Measurements from ENCODE around the gene RABGAP1L.

Gene RABGAP1L

DNA sequence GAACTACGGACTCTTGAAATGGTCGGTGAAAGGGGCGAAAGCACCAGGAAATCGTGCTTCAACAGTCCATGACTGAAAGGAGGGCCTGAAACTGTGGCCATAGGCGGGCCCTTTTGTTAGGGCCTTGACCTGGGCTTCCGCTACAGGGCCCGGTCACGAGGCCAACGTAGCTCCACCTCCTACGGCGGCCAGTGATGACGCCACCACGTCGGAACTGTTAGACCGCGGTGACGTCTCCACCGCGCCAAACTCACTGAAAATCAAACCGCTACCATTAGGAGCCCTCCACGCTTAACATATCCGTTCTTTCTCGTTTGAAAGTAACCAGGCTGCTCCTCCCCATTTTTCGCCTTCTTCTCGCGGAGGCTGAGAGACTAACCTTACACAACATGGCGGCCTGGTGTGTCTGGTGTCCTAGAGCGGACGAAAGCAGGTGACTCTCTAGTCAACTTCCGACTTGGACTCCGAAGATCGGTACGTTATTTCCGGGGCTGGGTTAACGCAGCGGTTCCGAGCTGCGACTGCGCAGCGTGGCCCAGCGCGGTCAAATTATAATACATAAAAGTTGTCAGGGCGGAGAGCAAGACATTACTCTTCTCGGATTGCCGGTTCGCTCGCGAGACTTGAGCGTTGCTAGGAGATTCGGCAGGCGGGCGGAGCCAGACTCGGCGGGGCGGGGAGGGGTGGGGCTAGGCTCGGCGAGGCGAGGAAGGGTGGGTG lies 840.1 kb downstream of the RABGAP1L start:
- DNase-seq = peak; percentile 99 to 100 (median 100)
- H3K9me3 ChIP-seq (ENCODE audit: control extremely low read depth in 1 of 5, control insufficient read depth in 4 of 5, insufficient read depth in 2 of 5, low read depth in 1 of 5, low read length in 4 of 5) = no peaks in the 10 kb centered on the region
- 0% methylated on average over 57 of the region's 58 CpGs for WGBS (ENCODE audit: insufficient coverage)
- POLR2A ChIA-PET = interaction anchor here (0.8 to 1.8 kb wide), 5 partner anchors 9 to 228 kb away, joined by 3 to 10 read pairs (median 3); partner anchors contain the start of gene MRPS14
- peaks cover 17 to 44% (median 23%) of the 10 kb centered on the region in 4 experiments for H3K4me1 ChIP-seq (ENCODE audit: control extremely low read depth in 1 of 4, control insufficient read depth in 4 of 4, insufficient read depth in 4 of 4, low read length in 3 of 4)
- H3K27me3 ChIP-seq (replicated peaks in 2 of 5; ENCODE audit: control insufficient read depth in 4 of 5, insufficient read depth in 5 of 5, low read length in 4 of 5) = no peaks in the 10 kb centered on the region
- CTCF ChIA-PET = interaction anchor here (0.9 to 6.5 kb wide), 8 partner anchors 15 to 230 kb away, joined by 3 to 52 read pairs (median 4); partner anchors contain the start of gene MRPS14
- H3K36me3 ChIP-seq (ENCODE audit: control insufficient read depth in 4 of 4, insufficient read depth in 4 of 4, low read length in 3 of 4) = no peaks in the 10 kb centered on the region
- peak overlapping the region; percentile 100 for H3K27ac ChIP-seq (ENCODE audit: insufficient read depth in 1 of 2, low read depth in 1 of 2, low read length in 2 of 2, poor library complexity in 1 of 2, severe bottlenecking in 2 of 2)
- H3K4me3 ChIP-seq (ENCODE audit: control insufficient read depth in 1 of 7, extremely low read depth in 1 of 7, insufficient read depth in 4 of 7, low read depth in 2 of 7, low read length in 6 of 7) = peak overlapping the region; percentile 87 to 98 (median 94)

DNA sequence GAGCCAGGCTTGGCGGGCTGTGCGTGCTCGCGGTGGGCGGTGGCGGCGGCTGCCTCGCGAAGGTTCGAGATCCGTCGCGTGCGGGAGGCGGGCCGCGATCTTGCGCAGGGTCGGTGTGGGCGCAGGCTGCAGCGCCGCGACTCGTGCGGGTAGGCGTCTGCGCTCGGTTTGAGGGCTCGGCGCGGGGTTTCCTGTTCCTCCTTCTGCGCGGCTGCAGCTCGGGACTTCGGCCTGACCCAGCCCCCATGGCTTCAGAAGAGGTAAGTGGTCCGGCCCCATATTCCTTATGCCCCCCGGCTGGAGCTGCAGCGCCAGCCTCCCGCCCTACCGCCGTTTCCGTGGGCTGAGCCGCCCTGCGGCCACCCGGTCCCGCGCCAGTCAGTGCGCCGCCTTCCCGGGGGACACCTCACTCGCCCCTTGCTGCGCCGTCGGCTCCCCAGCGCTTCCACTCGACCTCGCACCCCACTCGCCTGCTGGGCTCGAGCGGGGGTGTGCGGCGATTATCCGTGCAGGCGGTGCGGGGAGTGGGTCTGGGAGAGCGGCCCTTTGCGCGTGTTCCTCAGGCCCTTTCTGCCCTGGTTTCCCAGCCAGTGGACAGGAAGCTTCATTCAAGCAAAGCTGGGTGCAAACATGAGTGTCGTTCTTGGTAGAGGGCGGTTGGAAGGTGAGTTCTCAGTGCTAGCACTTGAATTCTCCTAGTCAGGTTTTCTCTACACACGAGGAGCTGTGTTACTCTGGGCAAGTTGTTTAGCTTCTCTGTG lies 840.8 kb downstream of the RABGAP1L start, which contains the start of gene CACYBP:
CACYBP (plus strand) TSS at position 12 of the 761 bp plus-strand sequence; CDS start at position 246, 234 bp downstream.
- under 1% methylated on average over 66 of the region's 71 CpGs for WGBS (ENCODE audit: insufficient coverage)
- peak in 1 of 3 donors; percentile 42 for DNase-seq
- Histone ChIP-seq H3K36me3 (ENCODE audit: control insufficient read depth in 4 of 4, insufficient read depth in 4 of 4, low read length in 3 of 4) (peaks cover 0 to 5% (median 2%) of the 10 kb centered on the region in 4 experiments), H3K4me3 (ENCODE audit: control insufficient read depth in 1 of 7, extremely low read depth in 1 of 7, insufficient read depth in 4 of 7, low read depth in 2 of 7, low read length in 6 of 7) (peak within 1 kb of the TSS; percentile 87 to 98 (median 94)), H3K27ac (ENCODE audit: insufficient read depth in 1 of 2, low read depth in 1 of 2, low read length in 2 of 2, poor library complexity in 1 of 2, severe bottlenecking in 2 of 2) (peak within 1 kb of the TSS; percentile 100), H3K4me1 (ENCODE audit: control extremely low read depth in 1 of 4, control insufficient read depth in 4 of 4, insufficient read depth in 4 of 4, low read length in 3 of 4) (peaks cover 17 to 44% (median 23%) of the 10 kb centered on the region in 4 experiments), H3K9me3 (ENCODE audit: control extremely low read depth in 1 of 5, control insufficient read depth in 4 of 5, insufficient read depth in 2 of 5, low read depth in 1 of 5, low read length in 4 of 5) (no peaks in the 10 kb centered on the region), H3K27me3 (replicated peaks in 2 of 5; ENCODE audit: control insufficient read depth in 4 of 5, insufficient read depth in 5 of 5, low read length in 4 of 5) (no peaks in the 10 kb centered on the region)
- ChIA-PET POLR2A (interaction anchor here (0.5 to 1.8 kb wide), 5 partner anchors 10 to 988 kb away, joined by 3 to 10 read pairs (median 5); partner anchors contain the start of gene MRPS14), CTCF (interaction anchor here (0.7 to 6.5 kb wide), 10 partner anchors 11 to 231 kb away, joined by 3 to 52 read pairs (median 3); partner anchors contain the start of gene MRPS14)

DNA sequence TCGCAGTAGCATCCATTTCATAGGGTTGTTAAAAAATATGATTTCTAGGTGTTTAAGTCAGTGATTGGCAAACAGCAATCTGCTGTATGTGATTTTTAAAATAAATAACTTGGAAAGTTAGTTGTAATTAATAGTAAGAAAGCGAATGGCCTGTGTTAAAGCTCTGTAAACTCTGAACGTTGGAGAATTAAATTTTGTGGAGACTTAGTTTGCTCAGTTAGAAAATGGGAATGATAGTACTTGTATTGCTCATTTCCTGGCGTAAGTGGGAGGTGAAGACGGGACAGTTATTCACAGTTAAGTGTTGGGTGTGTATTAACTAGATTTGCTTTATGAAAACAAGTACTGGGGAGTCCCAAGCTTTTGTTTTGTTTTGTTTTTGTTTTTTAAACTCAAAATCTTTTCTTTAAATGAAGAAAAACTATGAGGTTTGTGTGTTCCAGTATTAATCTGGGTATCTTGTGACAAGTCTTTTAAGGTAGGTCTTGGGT lies 841.4 kb downstream of the RABGAP1L start:
- peak overlapping the region; percentile 87 to 98 (median 94) for H3K4me3 ChIP-seq (ENCODE audit: control insufficient read depth in 1 of 7, extremely low read depth in 1 of 7, insufficient read depth in 4 of 7, low read depth in 2 of 7, low read length in 6 of 7)
- peaks cover 0 to 1% (median 0%) of the 10 kb centered on the region in 5 experiments for H3K9me3 ChIP-seq (ENCODE audit: control extremely low read depth in 1 of 5, control insufficient read depth in 4 of 5, insufficient read depth in 2 of 5, low read depth in 1 of 5, low read length in 4 of 5)
- DNase-seq = no peak
- peaks cover 0 to 9% (median 8%) of the 10 kb centered on the region in 4 experiments for H3K36me3 ChIP-seq (ENCODE audit: control insufficient read depth in 4 of 4, insufficient read depth in 4 of 4, low read length in 3 of 4)
- ChIA-PET POLR2A (interaction anchor here (0.5 to 1.3 kb wide), 2 partner anchors 22 to 988 kb away, joined by 5 to 7 read pairs; partner anchors contain the start of gene MRPS14), CTCF (interaction anchor here (0.7 to 6.5 kb wide), 7 partner anchors 10 to 31 kb away, joined by 3 to 52 read pairs (median 4); partner anchors contain the start of gene MRPS14)
- no peaks in the 10 kb centered on the region for H3K27me3 ChIP-seq (replicated peaks in 2 of 5; ENCODE audit: control insufficient read depth in 4 of 5, insufficient read depth in 5 of 5, low read length in 4 of 5)
- H3K27ac ChIP-seq (ENCODE audit: insufficient read depth in 1 of 2, low read depth in 1 of 2, low read length in 2 of 2, poor library complexity in 1 of 2, severe bottlenecking in 2 of 2) = peak overlapping the region; percentile 78 to 92
- peaks cover 17 to 44% (median 23%) of the 10 kb centered on the region in 4 experiments for H3K4me1 ChIP-seq (ENCODE audit: control extremely low read depth in 1 of 4, control insufficient read depth in 4 of 4, insufficient read depth in 4 of 4, low read length in 3 of 4)
- 4% methylated on average over 4 of the region's 5 CpGs for WGBS (ENCODE audit: insufficient coverage)

- peaks cover 0 to 1% (median 0%) of the 10 kb centered on the region in 5 experiments for H3K9me3 ChIP-seq (ENCODE audit: control extremely low read depth in 1 of 5, control insufficient read depth in 4 of 5, insufficient read depth in 2 of 5, low read depth in 1 of 5, low read length in 4 of 5)
- H3K36me3 ChIP-seq (ENCODE audit: control insufficient read depth in 4 of 4, insufficient read depth in 4 of 4, low read length in 3 of 4) = peaks cover 3 to 29% (median 22%) of the 10 kb centered on the region in 4 experiments
- no peak overlapping the region for H3K4me3 ChIP-seq (ENCODE audit: control insufficient read depth in 1 of 7, extremely low read depth in 1 of 7, insufficient read depth in 4 of 7, low read depth in 2 of 7, low read length in 6 of 7)
- no peak for DNase-seq
- ChIA-PET POLR2A (interaction anchor here (0.7 kb wide), 1 partner anchor 20 kb away, joined by 3 read pairs; no protein-coding TSS in a partner anchor), CTCF (no interaction called here)
- H3K4me1 ChIP-seq (ENCODE audit: control extremely low read depth in 1 of 4, control insufficient read depth in 4 of 4, insufficient read depth in 4 of 4, low read length in 3 of 4) = peaks cover 17 to 36% (median 23%) of the 10 kb centered on the region in 4 experiments
- no peaks in the 10 kb centered on the region for H3K27me3 ChIP-seq (replicated peaks in 2 of 5; ENCODE audit: control insufficient read depth in 4 of 5, insufficient read depth in 5 of 5, low read length in 4 of 5)
- WGBS (ENCODE audit: insufficient coverage) = 99% methylated on average over 14 of the region's 17 CpGs
- peak overlapping the region in 1 of 2 experiments; percentile 52 for H3K27ac ChIP-seq (ENCODE audit: insufficient read depth in 1 of 2, low read depth in 1 of 2, low read length in 2 of 2, poor library complexity in 1 of 2, severe bottlenecking in 2 of 2)
Measured at GRCh38 chr1:175002910-175003517, 843.7 kb downstream of the RABGAP1L start.

- H3K27me3 ChIP-seq (replicated peaks in 2 of 5; ENCODE audit: control insufficient read depth in 4 of 5, insufficient read depth in 5 of 5, low read length in 4 of 5) = no peaks in the 10 kb centered on the region
- H3K4me3 ChIP-seq (ENCODE audit: control insufficient read depth in 1 of 7, extremely low read depth in 1 of 7, insufficient read depth in 4 of 7, low read depth in 2 of 7, low read length in 6 of 7) = no peak overlapping the region
- H3K9me3 ChIP-seq (ENCODE audit: control extremely low read depth in 1 of 5, control insufficient read depth in 4 of 5, insufficient read depth in 2 of 5, low read depth in 1 of 5, low read length in 4 of 5) = peaks cover 0 to 1% (median 0%) of the 10 kb centered on the region in 5 experiments
- DNase-seq = no peak
- no peak overlapping the region for H3K27ac ChIP-seq (ENCODE audit: insufficient read depth in 1 of 2, low read depth in 1 of 2, low read length in 2 of 2, poor library complexity in 1 of 2, severe bottlenecking in 2 of 2)
- WGBS (ENCODE audit: insufficient coverage) = 100% methylated on average over 2 of the region's 2 CpGs
- ChIA-PET CTCF (no interaction called here), POLR2A (interaction anchor here (0.7 kb wide), 1 partner anchor 19 kb away, joined by 3 read pairs; no protein-coding TSS in a partner anchor)
- H3K36me3 ChIP-seq (ENCODE audit: control insufficient read depth in 4 of 4, insufficient read depth in 4 of 4, low read length in 3 of 4) = peaks cover 5 to 34% (median 26%) of the 10 kb centered on the region in 4 experiments
- peaks cover 17 to 36% (median 20%) of the 10 kb centered on the region in 4 experiments for H3K4me1 ChIP-seq (ENCODE audit: control extremely low read depth in 1 of 4, control insufficient read depth in 4 of 4, insufficient read depth in 4 of 4, low read length in 3 of 4)
Measured at GRCh38 chr1:175003521-175003920, 844.2 kb downstream of the RABGAP1L start.

GRCh38 chr1:175005085-175005783 lies 845.9 kb downstream of the RABGAP1L start:
- POLR2A ChIA-PET = no interaction called here
- DNase-seq = no peak

More at GRCh38 chr1:175005085-175005783, 845.9 kb downstream of the RABGAP1L start:
- H3K36me3 ChIP-seq (ENCODE audit: control insufficient read depth in 4 of 4, insufficient read depth in 4 of 4, low read length in 3 of 4) = peaks cover 8 to 48% (median 35%) of the 10 kb centered on the region in 4 experiments
- CTCF ChIA-PET = interaction anchor here (1.1 kb wide), 1 partner anchor 10 kb away, joined by 6 read pairs; no protein-coding TSS in a partner anchor
- WGBS (ENCODE audit: insufficient coverage) = 95% methylated on average over 6 of the region's 8 CpGs
- H3K27ac ChIP-seq (ENCODE audit: insufficient read depth in 1 of 2, low read depth in 1 of 2, low read length in 2 of 2, poor library complexity in 1 of 2, severe bottlenecking in 2 of 2) = no peak overlapping the region
- H3K4me3 ChIP-seq (ENCODE audit: control insufficient read depth in 1 of 7, extremely low read depth in 1 of 7, insufficient read depth in 4 of 7, low read depth in 2 of 7, low read length in 6 of 7) = no peak overlapping the region
- H3K27me3 ChIP-seq (replicated peaks in 2 of 5; ENCODE audit: control insufficient read depth in 4 of 5, insufficient read depth in 5 of 5, low read length in 4 of 5) = no peaks in the 10 kb centered on the region
- peaks cover 12 to 28% (median 16%) of the 10 kb centered on the region in 4 experiments for H3K4me1 ChIP-seq (ENCODE audit: control extremely low read depth in 1 of 4, control insufficient read depth in 4 of 4, insufficient read depth in 4 of 4, low read length in 3 of 4)
- peaks cover 0 to 1% (median 0%) of the 10 kb centered on the region in 5 experiments for H3K9me3 ChIP-seq (ENCODE audit: control extremely low read depth in 1 of 5, control insufficient read depth in 4 of 5, insufficient read depth in 2 of 5, low read depth in 1 of 5, low read length in 4 of 5)
